IMR-90 (cell line): ENCODE results near the gene PFKFB2. TPM values are rescaled to one million over a fixed set of nuclear protein-coding genes. Genes with fewer than 3 reads are reported as not detected.

Experiments
- ATAC-seq: fragments of 200-7000 bp; cut with Tn5 transposase; 2 replicates; pipeline ENCODE4 v1.9.1; 2020; ENCODE audit warnings: low read depth, mild to moderate bottlenecking, moderate library complexity
- BruUV-seq: library from RNA; stranded (reverse); fragments of 400-500 nt; replicated peaks from 2 replicates; lab custom pipeline; 2021; lab: Mats Ljungman, UMichigan
- CTCF ChIA-PET: fragments of 300-600 bp; formaldehyde crosslinking; extraction: SDS; loops from one replicate; lab custom pipeline; 2021; ENCODE audit warnings: antibody characterized with exemption; lab: Yijun Ruan, JAX
- POLR2A ChIA-PET: fragments of 300-600 bp; sonication (Branson Sonifier 250); formaldehyde crosslinking; loops from one replicate; lab custom pipeline; 2022; ENCODE audit warnings: antibody characterized with exemption; ENCODE audit not compliant: unreplicated experiment; lab: Charles Lee
- DNase-seq: peaks from one replicate; pipeline ENCODE4 v3.0.0; 2013
- H2AFZ ChIP-seq: replicated peaks from 2 replicates; pipeline ENCODE3; 2013; ENCODE audit warnings: low read length, mild to moderate bottlenecking; ENCODE audit not compliant: poor library complexity
- H2AK5ac ChIP-seq: 2 replicates; pipeline ENCODE4 v1.6.1; 2013; ENCODE audit warnings: low read depth, low read length, inconsistent platforms
- H2AK9ac ChIP-seq: replicated peaks from 2 replicates; pipeline ENCODE3; 2013; ENCODE audit warnings: mild to moderate bottlenecking, low read depth, low read length, moderate library complexity; ENCODE audit not compliant: poor library complexity
- H2BK120ac ChIP-seq: 2 replicates; pipeline ENCODE4 v1.6.1; 2013; ENCODE audit warnings: low read depth, low read length, inconsistent platforms
- H2BK15ac ChIP-seq: 3 replicates; pipeline ENCODE4 v1.6.1; 2013; ENCODE audit warnings: low read depth, low read length, inconsistent platforms
- H2BK20ac ChIP-seq: 2 replicates; pipeline ENCODE4 v1.6.1; 2013; ENCODE audit warnings: low read depth, mild to moderate bottlenecking, inconsistent platforms, low read length, moderate library complexity
- H2BK5ac ChIP-seq: 2 replicates; pipeline ENCODE4 v1.6.1; 2013; ENCODE audit warnings: mild to moderate bottlenecking, low read depth, low read length, inconsistent platforms; ENCODE audit not compliant: poor library complexity, severe bottlenecking
- H3K14ac ChIP-seq: replicated peaks from 2 replicates; pipeline ENCODE4 v1.6.1; 2013; ENCODE audit warnings: low read depth, low read length, inconsistent platforms
- H3K18ac ChIP-seq: 2 replicates; pipeline ENCODE4 v1.6.1; 2013; ENCODE audit warnings: low read depth, low read length, control low read depth
- H3K23ac ChIP-seq: 2 replicates; pipeline ENCODE4 v1.6.1; 2013; ENCODE audit warnings: low read depth, low read length, inconsistent platforms
- H3K27ac ChIP-seq: 2 replicates; pipeline ENCODE4 v1.5.1; 2013; ENCODE audit warnings: mild to moderate bottlenecking, control low read depth, low read length; ENCODE audit not compliant: insufficient read depth
- H3K27me3 ChIP-seq: 2 replicates; pipeline ENCODE4 v1.6.1; 2013; ENCODE audit warnings: low read length; ENCODE audit not compliant: control insufficient read depth, insufficient read depth
- H3K36me3 ChIP-seq: 2 replicates; pipeline ENCODE4 v1.6.1; 2013; ENCODE audit warnings: low read length, mixed read lengths; ENCODE audit not compliant: control insufficient read depth, insufficient read depth
- H3K4ac ChIP-seq: 2 replicates; pipeline ENCODE4 v1.6.1; 2013; ENCODE audit warnings: low read depth, low read length, inconsistent platforms
- H3K4me1 ChIP-seq: 2 replicates; pipeline ENCODE4 v1.6.1; 2013; ENCODE audit warnings: low read length, mixed read lengths; ENCODE audit not compliant: control insufficient read depth, insufficient read depth
- H3K4me2 ChIP-seq: 2 replicates; pipeline ENCODE4 v1.6.1; 2013; ENCODE audit warnings: low read depth, mild to moderate bottlenecking, control low read depth, low read length, moderate library complexity
- H3K4me3 ChIP-seq: 2 replicates; pipeline ENCODE4 v1.5.1; 2013; ENCODE audit warnings: low read depth, mild to moderate bottlenecking, control low read depth, low read length, moderate library complexity; ENCODE audit not compliant: insufficient read depth
- H3K56ac ChIP-seq: 2 replicates; pipeline ENCODE4 v1.6.1; 2013; ENCODE audit warnings: low read length, inconsistent platforms; ENCODE audit not compliant: insufficient read depth; ENCODE audit errors: extremely low read depth
- H3K79me1 ChIP-seq, 2 experiments: 2 replicates each; pipeline ENCODE4 v1.6.1; 2013; ENCODE audit warnings: low read length in 2 of 2, inconsistent platforms in 1 of 2, low read depth in 1 of 2
- H3K9ac ChIP-seq: 2 replicates; pipeline ENCODE4 v1.6.1; 2013; ENCODE audit warnings: low read depth, low read length, control low read depth
- H3K9me1 ChIP-seq: 2 replicates; pipeline ENCODE4 v1.6.1; 2013; ENCODE audit warnings: low read length, inconsistent platforms; ENCODE audit not compliant: insufficient read depth
- H3K9me3 ChIP-seq: 2 replicates; pipeline ENCODE4 v1.6.1; 2013; ENCODE audit warnings: low read length; ENCODE audit not compliant: control insufficient read depth, insufficient read depth
- H4K20me1 ChIP-seq: 2 replicates; pipeline ENCODE4 v1.6.1; 2013; ENCODE audit warnings: low read length, inconsistent platforms; ENCODE audit not compliant: insufficient read depth
- H4K5ac ChIP-seq: 2 replicates; pipeline ENCODE4 v1.6.1; 2013; ENCODE audit warnings: mild to moderate bottlenecking, low read depth, low read length, control low read depth
- H4K8ac ChIP-seq, 2 experiments: 2 replicates each; pipeline ENCODE4 v1.6.1; 2013; ENCODE audit warnings: low read depth in 2 of 2, low read length in 2 of 2, control low read depth in 1 of 2, inconsistent platforms in 1 of 2
- H4K91ac ChIP-seq: 2 replicates; pipeline ENCODE4 v1.6.1; 2013; ENCODE audit warnings: low read depth, low read length, inconsistent platforms; ENCODE audit not compliant: insufficient read depth
- BHLHE40 ChIP-seq: fragments of 150-350 bp; IDR thresholded peaks from 2 replicates; pipeline ENCODE4 v1.6.1; 2016; ENCODE audit warnings: mild to moderate bottlenecking, low read depth, low read length
- CHD1 ChIP-seq: IDR thresholded peaks from 2 replicates; pipeline ENCODE4 v1.6.1; 2012; ENCODE audit warnings: low read depth, low read length, improper control_type of control experiment
- FOS ChIP-seq: fragments of 150-350 bp; IDR thresholded peaks from 2 replicates; pipeline ENCODE4 v1.6.1; 2016; ENCODE audit warnings: low read depth, low read length
- MAZ ChIP-seq: IDR thresholded peaks from 2 replicates; pipeline ENCODE4 v1.6.1; 2012; ENCODE audit warnings: low read depth, mild to moderate bottlenecking, low read length, improper control_type of control experiment, moderate library complexity, borderline replicate concordance
- MXI1 ChIP-seq: IDR thresholded peaks from 2 replicates; pipeline ENCODE4 v1.6.1; 2012; ENCODE audit warnings: low read depth, mild to moderate bottlenecking, low read length, moderate library complexity, borderline replicate concordance
- NFE2L2 ChIP-seq: fragments of 150-350 bp; IDR thresholded peaks from 2 replicates; pipeline ENCODE4 v1.6.1; 2016; ENCODE audit warnings: low read depth, mild to moderate bottlenecking, low read length
- POLR2A ChIP-seq: IDR thresholded peaks from 2 replicates; pipeline ENCODE4 v1.6.1; 2012; ENCODE audit warnings: mild to moderate bottlenecking, low read depth, low read length
- SMC3 ChIP-seq: fragments of 150-350 bp; IDR thresholded peaks from 2 replicates; pipeline ENCODE4 v1.6.1; 2016; ENCODE audit warnings: low read depth, mild to moderate bottlenecking, antibody characterized with exemption, low read length, moderate library complexity
- WGBS, 2 experiments: methylation state at CpG; one replicate each; pipeline versions ENCODE4 v1.1.5 to v1.1.7; 2013; ENCODE audit warnings: missing lambda C conversion rate in 2 of 2; ENCODE audit not compliant: insufficient read length in 1 of 2; ENCODE audit errors: extremely low coverage in 2 of 2; 5-methylcytosine and 5-hydroxymethylcytosine counted together
- dilution Hi-C: fragments of 300-500 bp; cut with HindIII; formaldehyde crosslinking; loops from one replicate; pipeline ENCODE4 v1.14.3; 2018; ENCODE audit warnings: low sequenced_read_pairs; ENCODE audit not compliant: unreplicated experiment
- in situ Hi-C: fragments of 300-500 bp; cut with MboI; formaldehyde crosslinking; loops from 3 replicates; pipeline ENCODE4 v1.14.3; 2019; ENCODE audit warnings: low sequenced_read_pairs, inconsistent platforms, mixed read lengths
- intact Hi-C: fragments of 100-400 bp; cut with micrococcal nuclease; formaldehyde crosslinking; loops from 2 replicates; pipeline ENCODE4 v1.10.0; 2022
- polyA plus RNA-seq, 3 experiments: library from polyadenylated mRNA; depleted of rRNA; stranded (reverse); fragments of >200 nt; gene quantifications; 2 replicates each; pipeline ENCODE4 v1.2.3, GENCODE V29; 2012; ENCODE audit warnings: low replicate concordance in 1 of 3
- total RNA-seq: library from RNA; depleted of rRNA; stranded (reverse); fragments of >200 nt; gene quantifications from 2 replicates; pipeline ENCODE4 v1.2.3, GENCODE V29; 2012

Gene PFKFB2
- total and polyA plus RNA-seq, 2 of the 4 experiments (the other 2 are of a cell fraction): 0.62 to 1.3 TPM

DNA sequence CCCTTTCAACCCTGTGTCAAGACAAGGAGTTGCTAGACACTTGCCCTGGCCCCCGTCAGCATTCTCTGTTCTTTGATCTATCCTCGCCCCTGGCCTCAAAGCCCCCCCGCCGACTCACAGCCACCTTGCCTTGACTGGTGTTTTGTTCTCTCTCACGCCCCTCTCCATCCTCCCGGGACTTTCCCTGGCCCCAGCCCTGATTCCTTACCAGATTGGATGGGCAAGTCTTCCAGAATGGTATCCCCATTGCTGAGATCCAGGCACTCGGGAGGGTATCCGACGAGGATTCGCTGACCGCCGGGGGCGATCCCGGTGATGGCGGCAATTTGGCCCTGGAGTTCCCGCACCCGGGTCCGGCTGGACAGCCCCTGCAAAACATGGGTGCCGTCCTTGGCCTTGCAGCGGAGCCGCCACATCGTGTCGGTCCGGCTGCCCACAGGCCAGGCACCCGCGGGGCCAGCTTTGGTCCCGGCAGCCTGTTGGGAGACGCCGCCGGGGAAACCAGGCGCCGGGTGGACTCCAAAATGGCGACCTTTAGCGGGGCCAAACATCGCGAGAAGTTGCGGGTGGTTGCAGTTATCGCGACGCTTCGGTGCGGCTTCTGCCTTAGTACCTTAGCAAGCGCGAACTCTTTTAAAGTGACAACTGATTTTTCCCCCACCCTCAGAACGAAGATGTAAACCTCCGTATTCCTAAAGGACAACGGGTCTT is 2.4 kb upstream of the PFKFB2 start:
- peaks cover 7% of the 10 kb centered on the region for H3K36me3 ChIP-seq
- POLR2A ChIA-PET: no interaction called here
- 0% methylated on average over 34 of the region's 47 CpGs; no CpG with 5 or more reads in 1 of the 2 experiments for WGBS, 2 experiments

More for the DNA sequence above, 2.4 kb upstream of the PFKFB2 start:
- no TSS peak for BruUV-seq
- H4K8ac ChIP-seq: peak overlapping the region; percentile 85 to 95
- peak overlapping the region; percentile 89 for H2BK120ac ChIP-seq
- H3K27me3 ChIP-seq: peaks cover 5% of the 10 kb centered on the region; the same call in 1 of the 2 replicates
- H4K91ac ChIP-seq: peak overlapping the region; percentile 78
- H4K20me1 ChIP-seq: peaks cover 10% of the 10 kb centered on the region; the same call in 1 of the 2 replicates
- peaks cover 4% of the 10 kb centered on the region; the same call in 1 of the 2 replicates for H3K4me1 ChIP-seq
- peak overlapping the region; percentile 85 for H3K18ac ChIP-seq
- H3K4ac ChIP-seq: peak overlapping the region; percentile 89
- peak overlapping the region; percentile 98 for H2AFZ ChIP-seq
- peak overlapping the region; percentile 90; the same call in 2 of the 3 replicates for H2BK15ac ChIP-seq
- in situ Hi-C loops: no loop called here
- ATAC-seq (peak; percentile 75), DNase-seq (peak; percentile 88)
- peaks cover 7% of the 10 kb centered on the region for H3K9me1 ChIP-seq
- peak overlapping the region; percentile 82 for H2BK5ac ChIP-seq
- H2BK20ac ChIP-seq: peak overlapping the region; percentile 49; the same call in 1 of the 2 replicates
- H3K27ac ChIP-seq: peak overlapping the region; percentile 78
- H2AK5ac ChIP-seq: peak overlapping the region; percentile 51; the same call in 1 of the 2 replicates
- peak overlapping the region; percentile 90 for H3K14ac ChIP-seq
- no peaks in the 10 kb centered on the region for H3K9me3 ChIP-seq
- H3K79me1 ChIP-seq: peaks cover 12 to 28% of the 10 kb centered on the region in 2 experiments
- H4K5ac ChIP-seq: peak overlapping the region; percentile 99
- peak overlapping the region; percentile 91 for H3K9ac ChIP-seq
- dilution Hi-C loops: no loop called here
- peak overlapping the region; percentile 79 for H3K56ac ChIP-seq
- H3K4me2 ChIP-seq: peak overlapping the region; percentile 95
- peak overlapping the region; percentile 97 for H3K4me3 ChIP-seq
- intact Hi-C loops: loop anchor here (1.0 to 2.0 kb wide), 2 partner anchors 26 to 449 kb away; no protein-coding TSS in a partner anchor
- peak overlapping the region; percentile 76 for H2AK9ac ChIP-seq
- H3K23ac ChIP-seq: peak overlapping the region; percentile 86
- CTCF ChIA-PET: interaction anchor here (0.5 to 1.2 kb wide), 5 partner anchors 18 to 739 kb away, joined by 3 to 6 read pairs (median 5); partner anchors contain the start of gene C1orf116
- TF ChIP-seq FOS: no peak
- no peak for TF ChIP-seq SMC3
- no peak for TF ChIP-seq NFE2L2
- no peak; the same call in 1 of the 2 replicates for TF ChIP-seq MAZ
- peak; percentile 81; the same call in 1 of the 2 replicates for TF ChIP-seq POLR2A
- no peak for TF ChIP-seq BHLHE40
- TF ChIP-seq CHD1: no peak
- peak; percentile 25; the same call in 1 of the 2 replicates for TF ChIP-seq MXI1
